Tibial nerve (tissue), 4 donors: ENCODE measurements around the gene AUH.
A peak's percentile ranks its signal among the peaks of the same experiment; 100 is the strongest.

ENCODE experiments used
- EP300 ChIP-seq, 2 donors: sonication (generic); formaldehyde crosslinking; IDR thresholded peaks; one replicate each; pipeline ENCODE4 v1.6.1; 2017; ENCODE audit warnings: antibody characterized with exemption in 2 of 2, mild to moderate bottlenecking in 1 of 2
- TF ChIP-seq, protein P1 (sequence below), 5 experiments: fragments of 200-600 bp in 3 of 5; fragments of 450-650 bp in 2 of 5; sonication (generic) in 3 of 5; IDR thresholded peaks; one replicate each; pipeline ENCODE4 v1.5.1; 2016 to 2019; ENCODE audit warnings: antibody characterized with exemption in 5 of 5, mild to moderate bottlenecking in 3 of 5, moderate library complexity in 2 of 5

DNA sequence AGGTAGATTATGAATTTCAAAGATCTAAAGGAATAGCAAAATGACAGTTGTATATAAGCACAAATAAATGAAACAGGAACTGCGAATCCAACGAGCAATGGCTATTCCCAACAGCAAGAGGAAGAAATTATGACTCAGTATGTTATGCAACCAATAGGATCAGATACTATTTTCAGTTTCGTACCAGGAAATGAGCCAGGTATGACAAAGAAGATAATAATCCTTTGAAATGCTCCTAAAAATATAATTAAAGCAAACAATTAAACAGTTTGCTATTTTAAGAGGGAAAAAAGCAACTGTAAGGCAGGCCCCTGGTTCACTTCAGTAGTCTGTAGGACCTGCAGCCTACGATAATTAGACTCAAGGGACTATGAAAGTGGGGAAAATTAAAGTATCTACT is 58.9 kb downstream of the AUH start:
- TF ChIP-seq, protein P1, sequence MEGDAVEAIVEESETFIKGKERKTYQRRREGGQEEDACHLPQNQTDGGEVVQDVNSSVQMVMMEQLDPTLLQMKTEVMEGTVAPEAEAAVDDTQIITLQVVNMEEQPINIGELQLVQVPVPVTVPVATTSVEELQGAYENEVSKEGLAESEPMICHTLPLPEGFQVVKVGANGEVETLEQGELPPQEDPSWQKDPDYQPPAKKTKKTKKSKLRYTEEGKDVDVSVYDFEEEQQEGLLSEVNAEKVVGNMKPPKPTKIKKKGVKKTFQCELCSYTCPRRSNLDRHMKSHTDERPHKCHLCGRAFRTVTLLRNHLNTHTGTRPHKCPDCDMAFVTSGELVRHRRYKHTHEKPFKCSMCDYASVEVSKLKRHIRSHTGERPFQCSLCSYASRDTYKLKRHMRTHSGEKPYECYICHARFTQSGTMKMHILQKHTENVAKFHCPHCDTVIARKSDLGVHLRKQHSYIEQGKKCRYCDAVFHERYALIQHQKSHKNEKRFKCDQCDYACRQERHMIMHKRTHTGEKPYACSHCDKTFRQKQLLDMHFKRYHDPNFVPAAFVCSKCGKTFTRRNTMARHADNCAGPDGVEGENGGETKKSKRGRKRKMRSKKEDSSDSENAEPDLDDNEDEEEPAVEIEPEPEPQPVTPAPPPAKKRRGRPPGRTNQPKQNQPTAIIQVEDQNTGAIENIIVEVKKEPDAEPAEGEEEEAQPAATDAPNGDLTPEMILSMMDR (IDR thresholded peaks at IDR 0.05): no peak
- peak in 1 of 2 donors; percentile 82 for TF ChIP-seq EP300 (IDR thresholded peaks at IDR 0.05)
